Heart right ventricle (tissue), 16 donors: ENCODE data around the gene KLHL42. TPM values are rescaled to one million over a fixed set of nuclear protein-coding genes. Genes with fewer than 3 reads are reported as not detected.

Experiments
- ATAC-seq, 8 donors: fragments of 200-7000 bp; cut with Tn5 transposase; one replicate each; pipeline ENCODE4 v1.9.1; 2020; ENCODE audit warnings: mild to moderate bottlenecking in 8 of 8, moderate library complexity in 8 of 8, moderate number of reproducible peaks in 1 of 8
- DNase-seq, 2 donors: peaks; one replicate each; pipeline ENCODE4 v3.0.0-alpha.2; 2020
- H3K27ac ChIP-seq, 10 donors: fragments of 200-600 bp; sonication (generic) in 2 of 10; one replicate each; pipeline versions ENCODE4 v1.5.0 to v1.8.0; 2020 to 2022; ENCODE audit warnings: mild to moderate bottlenecking in 3 of 10
- H3K27me3 ChIP-seq, 7 donors: fragments of 200-600 bp; one replicate each; pipeline ENCODE4 v1.8.0; 2021 to 2022; ENCODE audit warnings: mild to moderate bottlenecking in 2 of 7
- H3K36me3 ChIP-seq, 9 donors: fragments of 200-600 bp; sonication (generic) in 1 of 9; one replicate each; pipeline versions ENCODE4 v1.5.0 to v1.8.0; 2020 to 2022; ENCODE audit warnings: mild to moderate bottlenecking in 2 of 9
- H3K4me1 ChIP-seq, 9 donors: fragments of 200-600 bp; sonication (generic) in 1 of 9; one replicate each; pipeline versions ENCODE4 v1.5.0 to v1.8.0; 2020 to 2022; ENCODE audit warnings: mild to moderate bottlenecking in 4 of 9
- H3K4me3 ChIP-seq, 10 donors: fragments of 200-600 bp; sonication (generic) in 2 of 10; one replicate each; pipeline versions ENCODE4 v1.5.0 to v1.8.0; 2020 to 2022; ENCODE audit warnings: mild to moderate bottlenecking in 7 of 10, moderate library complexity in 2 of 10
- H3K9me3 ChIP-seq, 11 donors: fragments of 200-600 bp in 10 of 11; sonication (generic) in 2 of 11; one replicate each; pipeline versions ENCODE4 v1.5.0 to v1.8.0; 2013 to 2022; ENCODE audit warnings: mild to moderate bottlenecking in 2 of 11, control low read depth in 1 of 11, moderate library complexity in 1 of 11
- WGBS, 2 donors: extraction: QIAGEN DNeasy Blood & Tissue Kit; methylation state at CpG; one replicate each; pipeline ENCODE4 v1.1.7; 2013; ENCODE audit warnings: inconsistent platforms in 1 of 2; 5-methylcytosine and 5-hydroxymethylcytosine counted together
- intact Hi-C, 10 donors: fragments of 100-400 bp; cut with DNase I; formaldehyde crosslinking; loops; one replicate each; pipeline versions ENCODE4 v1.11.1 to v1.14.2; 2022
- polyA plus RNA-seq, 2 donors: library from polyadenylated mRNA; stranded (reverse); fragments of 200-250 nt; gene quantifications; one replicate each; pipeline ENCODE4 v1.2.3, GENCODE V29; 2013
- total RNA-seq, 10 donors: library from RNA; stranded (reverse); fragmentation: NEBNext Ultra II Directional in 3 of 10; extraction: Animal tissue kit (Norgen Biotek cat#: 25700) in 3 of 10; gene quantifications; one replicate each; pipeline versions ENCODE4 v1.2.1 to v1.2.4, GENCODE V29; 2021 to 2023
- TF ChIP-seq, protein P1 (sequence below), 9 donors: fragments of 200-600 bp; sonication (generic) in 2 of 9; IDR thresholded peaks; one replicate each; pipeline versions ENCODE4 v1.5.0 to v1.8.0; 2021 to 2022; ENCODE audit warnings: antibody characterized with exemption in 9 of 9, mild to moderate bottlenecking in 5 of 9, moderate library complexity in 1 of 9
- donor health status: Arrhythmogenic right ventricular cardiomyopathy.
- donor health status: ischemic (EF 13 %, LVEDD 7.1; RV severe dilation, severe dysfunction).
- donor health status: healthy with polysubstance abuse.
- donor health status: DM: no; HTN: yes; CAD: no.
- donor health status: DM: no; HTN: no; CAD: no.
- donor health status: ischemic (EF 25% LVEDD 6.9; RV normal size, moderate dysfunction).
- donor health status: ischemic (EF 25% LVEDD 5.7; RV mildly dilated, moderate dysfunction).
- donor health status: healthy.
- donor health status: DM: yes; HTN: yes; CAD: no.
- donor health status: Ischemic cardiomyopathy.
- donor health status: ischemic (EF 35%, LVEDD 5.7; RV mildly dilated, moderate dysfunction).
- donor health status: nonischemic (EF 11% LVEDD 7.7; RV severe dilation, severe dysfunction).
- donor health status: DM: yes; HTN: yes; CAD: no.
- donor health status: PGD.
- donor health status: ischemic (EF 29% LVEDD 5.4; RV normal size, mild dysfunction).
- donor health status: nonischemic (EF 23%, LVEDD 6.1; RV moderate dilation, normal function).

KLHL42 gene
- total and polyA plus RNA-seq, 12 donors, result 4.0 to 10.9 (median 6.4) TPM

DNA sequence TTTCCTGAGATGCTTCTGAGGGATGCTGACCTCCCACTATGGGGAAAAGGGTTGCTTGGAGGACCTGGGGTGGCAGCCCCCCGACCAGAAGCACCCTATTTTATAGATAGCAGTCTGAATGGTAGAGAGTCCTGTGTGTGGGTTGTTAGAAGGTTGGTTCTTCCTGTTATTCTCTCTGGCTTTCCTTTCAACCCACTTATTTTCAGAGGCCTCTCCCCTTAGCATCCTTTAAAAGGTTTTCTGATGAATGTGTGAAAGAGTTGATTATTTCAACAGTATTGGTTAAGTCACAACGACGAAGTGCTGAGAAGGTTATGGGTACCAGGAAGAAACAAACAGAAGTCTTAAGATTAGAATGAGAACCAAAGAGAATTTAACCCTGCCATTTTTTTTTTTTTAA, 20.8 kb downstream of the KLHL42 start:
- DNase-seq (no peak), ATAC-seq (no peak)
- H3K27me3 ChIP-seq, result no peaks in the 10 kb centered on the region
- no peak overlapping the region for H3K4me3 ChIP-seq
- 90 to 94% methylated on average over 3 of the region's 3 CpGs for WGBS, 2 donors
- no peak overlapping the region for H3K27ac ChIP-seq
- intact Hi-C loops, result no loop called here
- peaks cover 0 to 53% (median 25%) of the 10 kb centered on the region in 9 donors for H3K36me3 ChIP-seq
- TF ChIP-seq, protein P1, sequence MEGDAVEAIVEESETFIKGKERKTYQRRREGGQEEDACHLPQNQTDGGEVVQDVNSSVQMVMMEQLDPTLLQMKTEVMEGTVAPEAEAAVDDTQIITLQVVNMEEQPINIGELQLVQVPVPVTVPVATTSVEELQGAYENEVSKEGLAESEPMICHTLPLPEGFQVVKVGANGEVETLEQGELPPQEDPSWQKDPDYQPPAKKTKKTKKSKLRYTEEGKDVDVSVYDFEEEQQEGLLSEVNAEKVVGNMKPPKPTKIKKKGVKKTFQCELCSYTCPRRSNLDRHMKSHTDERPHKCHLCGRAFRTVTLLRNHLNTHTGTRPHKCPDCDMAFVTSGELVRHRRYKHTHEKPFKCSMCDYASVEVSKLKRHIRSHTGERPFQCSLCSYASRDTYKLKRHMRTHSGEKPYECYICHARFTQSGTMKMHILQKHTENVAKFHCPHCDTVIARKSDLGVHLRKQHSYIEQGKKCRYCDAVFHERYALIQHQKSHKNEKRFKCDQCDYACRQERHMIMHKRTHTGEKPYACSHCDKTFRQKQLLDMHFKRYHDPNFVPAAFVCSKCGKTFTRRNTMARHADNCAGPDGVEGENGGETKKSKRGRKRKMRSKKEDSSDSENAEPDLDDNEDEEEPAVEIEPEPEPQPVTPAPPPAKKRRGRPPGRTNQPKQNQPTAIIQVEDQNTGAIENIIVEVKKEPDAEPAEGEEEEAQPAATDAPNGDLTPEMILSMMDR (IDR thresholded peaks at IDR 0.05), result no peak
- no peaks in the 10 kb centered on the region for H3K4me1 ChIP-seq
- no peaks in the 10 kb centered on the region for H3K9me3 ChIP-seq

DNA sequence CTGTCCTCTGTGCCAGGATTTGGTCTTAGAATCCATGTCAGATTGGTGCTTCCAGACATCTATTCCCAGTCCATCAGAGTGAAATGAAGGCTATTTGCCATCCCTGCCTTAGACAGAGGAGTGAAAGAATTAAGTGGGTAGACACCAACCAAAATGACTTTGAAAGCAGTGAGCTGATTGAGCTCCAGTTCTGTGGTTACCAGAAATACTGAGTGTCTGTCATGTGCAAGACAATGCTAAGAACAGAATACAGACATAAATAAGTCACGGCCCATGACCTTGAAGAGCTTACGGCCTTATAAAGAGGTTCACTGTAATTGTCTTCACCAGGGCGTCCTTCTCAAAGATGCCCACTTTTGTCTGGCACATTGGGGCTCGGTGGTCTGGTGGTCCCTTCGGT, 21.6 kb downstream of the KLHL42 start:
- TF ChIP-seq, protein P1 (IDR thresholded peaks at IDR 0.05), result no peak
- Histone ChIP-seq H3K27ac (no peak overlapping the region), H3K27me3 (no peaks in the 10 kb centered on the region), H3K4me1 (no peaks in the 10 kb centered on the region), H3K9me3 (no peaks in the 10 kb centered on the region), H3K36me3 (peaks cover 0 to 45% (median 23%) of the 10 kb centered on the region in 9 donors), H3K4me3 (no peak overlapping the region)
- no peak for ATAC-seq
- intact Hi-C loops, result no loop called here
- 81 to 82% methylated on average over 5 of the region's 5 CpGs for WGBS, 2 donors
- DNase-seq, result no peak

DNA sequence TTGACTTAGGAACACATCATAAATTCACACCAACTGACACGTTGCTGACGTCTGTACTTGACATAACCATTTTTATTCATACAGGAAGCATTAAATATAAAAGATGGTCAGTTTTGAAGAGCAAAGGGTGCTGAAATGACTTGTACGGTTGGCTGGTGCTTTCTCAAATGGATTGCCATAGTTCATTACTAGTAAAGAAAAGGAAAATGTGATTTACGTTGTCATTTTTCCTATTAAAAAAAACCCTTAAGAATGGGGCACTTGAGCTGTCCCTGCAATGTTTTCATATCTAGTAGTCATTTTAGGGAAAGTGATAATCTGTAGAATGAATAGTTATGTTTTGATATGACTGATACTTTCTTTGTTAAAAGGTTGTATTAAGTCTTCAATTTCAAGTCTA, 22.5 kb downstream of the KLHL42 start:
- TF ChIP-seq, protein P1 (IDR thresholded peaks at IDR 0.05), result no peak
- WGBS, 2 donors, result 85 to 89% methylated on average over 4 of the region's 4 CpGs

DNA sequence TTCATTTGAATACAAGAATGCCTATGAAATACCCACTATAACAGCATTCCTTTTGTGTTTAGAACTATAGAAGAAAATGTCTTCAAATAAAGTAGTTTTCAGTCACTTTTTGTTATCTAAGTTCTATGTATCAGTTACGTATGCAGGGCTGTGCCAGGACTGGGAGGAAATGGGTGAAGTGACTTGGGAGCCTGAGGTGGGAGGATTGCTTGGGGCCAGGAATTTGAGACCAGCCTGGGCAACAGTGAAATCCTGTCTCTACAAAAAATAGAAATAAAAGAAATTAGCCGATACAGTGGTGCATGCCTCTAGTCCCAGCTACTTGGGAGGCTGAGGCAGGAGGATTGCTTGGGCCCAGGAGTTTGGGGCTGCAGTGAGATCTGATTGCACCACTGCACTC, 22.9 kb downstream of the KLHL42 start:
- no peak overlapping the region for H3K4me3 ChIP-seq
- peaks cover 0 to 32% (median 10%) of the 10 kb centered on the region in 9 donors for H3K36me3 ChIP-seq
- WGBS, 2 donors, result 89 to 97% methylated on average over 2 of the region's 2 CpGs
- no peaks in the 10 kb centered on the region for H3K4me1 ChIP-seq
- no peaks in the 10 kb centered on the region for H3K9me3 ChIP-seq
- intact Hi-C loops, result no loop called here
- no peak overlapping the region for H3K27ac ChIP-seq
- no peak for ATAC-seq
- no peak for DNase-seq
- TF ChIP-seq, protein P1 (IDR thresholded peaks at IDR 0.05), result no peak
- no peaks in the 10 kb centered on the region for H3K27me3 ChIP-seq

More for the DNA sequence above, 22.5 kb downstream of the KLHL42 start:
- Histone ChIP-seq H3K9me3 (no peaks in the 10 kb centered on the region), H3K4me1 (no peaks in the 10 kb centered on the region), H3K4me3 (no peak overlapping the region), H3K27me3 (no peaks in the 10 kb centered on the region), H3K36me3 (peaks cover 0 to 36% (median 15%) of the 10 kb centered on the region in 9 donors), H3K27ac (no peak overlapping the region)
- DNase-seq (no peak), ATAC-seq (no peak)
- intact Hi-C loops, result no loop called here
